ENCODE measurements around the gene LOC128125822.

Gene LOC128125822

GRCh38 chr6:63571361-63572043 is 778 bp upstream of the LOC128125822 start:
- Histone ChIP-seq H3K27me3 (ENCODE audit: low read length) (no peaks in the 10 kb centered on the region), H3K9ac (ENCODE audit: low read length) (peak overlapping the region; percentile 99), H3F3A (ENCODE audit: insufficient read depth) (peaks cover 8% of the 10 kb centered on the region; the same call in 1 of the 2 replicates), H3K79me2 (ENCODE audit: insufficient read depth, low read length) (peaks cover 40% of the 10 kb centered on the region), H3K36me3 (ENCODE audit: low read length) (peaks cover 4% of the 10 kb centered on the region; the same call in 1 of the 2 replicates), H3K9me3 (ENCODE audit: insufficient read depth, low read length) (no peaks in the 10 kb centered on the region), H3K9me2 (replicated peaks; ENCODE audit: insufficient read depth, low read length) (no peaks in the 10 kb centered on the region), H3K4me2 (ENCODE audit: low read depth, low read length, poor library complexity, severe bottlenecking) (peak overlapping the region; percentile 76), H3K4me3 (ENCODE audit: insufficient read depth, low read length, poor library complexity, severe bottlenecking) (peak overlapping the region; percentile 59), H4K20me1 (ENCODE audit: low read depth, low read length) (peaks cover 24% of the 10 kb centered on the region), H3K27ac (ENCODE audit: low read depth, low read length) (peak overlapping the region; percentile 35; the same call in 1 of the 2 replicates), H2AFZ (ENCODE audit: low read depth, low read length, severe bottlenecking) (peak overlapping the region; percentile 89)
- TF ChIP-seq EZH2phosphoT487 (conservative IDR thresholded peaks at IDR 0.05; ENCODE audit: low read length) (no peak), CTCF (IDR thresholded peaks at IDR 0.05; ENCODE audit: insufficient read depth, low read length, poor library complexity, severe bottlenecking) (no peak)

- H3F3A ChIP-seq (ENCODE audit: insufficient read depth), result peaks cover 8% of the 10 kb centered on the region; the same call in 1 of the 2 replicates
- peaks cover 47% of the 10 kb centered on the region for H3K79me2 ChIP-seq (ENCODE audit: insufficient read depth, low read length)
- H3K9ac ChIP-seq (ENCODE audit: low read length), result peak overlapping the region; percentile 99
- peak overlapping the region; percentile 94 for H3K4me3 ChIP-seq (ENCODE audit: insufficient read depth, low read length, poor library complexity, severe bottlenecking)
- H3K9me3 ChIP-seq (ENCODE audit: insufficient read depth, low read length), result no peaks in the 10 kb centered on the region
- H2AFZ ChIP-seq (ENCODE audit: low read depth, low read length, severe bottlenecking), result no peak overlapping the region
- TF ChIP-seq EZH2phosphoT487 (conservative IDR thresholded peaks at IDR 0.05; ENCODE audit: low read length) (no peak), CTCF (IDR thresholded peaks at IDR 0.05; ENCODE audit: insufficient read depth, low read length, poor library complexity, severe bottlenecking) (no peak)
- H3K9me2 ChIP-seq (replicated peaks; ENCODE audit: insufficient read depth, low read length), result no peaks in the 10 kb centered on the region
- peak overlapping the region; percentile 85 for H3K27ac ChIP-seq (ENCODE audit: low read depth, low read length)
- H3K36me3 ChIP-seq (ENCODE audit: low read length), result peaks cover 13% of the 10 kb centered on the region
- peaks cover 29% of the 10 kb centered on the region for H4K20me1 ChIP-seq (ENCODE audit: low read depth, low read length)
- no peaks in the 10 kb centered on the region for H3K27me3 ChIP-seq (ENCODE audit: low read length)
- H3K4me2 ChIP-seq (ENCODE audit: low read depth, low read length, poor library complexity, severe bottlenecking), result peak overlapping the region; percentile 86
Measured at GRCh38 chr6:63572747-63573075, 431 bp downstream of the LOC128125822 start.

DNA sequence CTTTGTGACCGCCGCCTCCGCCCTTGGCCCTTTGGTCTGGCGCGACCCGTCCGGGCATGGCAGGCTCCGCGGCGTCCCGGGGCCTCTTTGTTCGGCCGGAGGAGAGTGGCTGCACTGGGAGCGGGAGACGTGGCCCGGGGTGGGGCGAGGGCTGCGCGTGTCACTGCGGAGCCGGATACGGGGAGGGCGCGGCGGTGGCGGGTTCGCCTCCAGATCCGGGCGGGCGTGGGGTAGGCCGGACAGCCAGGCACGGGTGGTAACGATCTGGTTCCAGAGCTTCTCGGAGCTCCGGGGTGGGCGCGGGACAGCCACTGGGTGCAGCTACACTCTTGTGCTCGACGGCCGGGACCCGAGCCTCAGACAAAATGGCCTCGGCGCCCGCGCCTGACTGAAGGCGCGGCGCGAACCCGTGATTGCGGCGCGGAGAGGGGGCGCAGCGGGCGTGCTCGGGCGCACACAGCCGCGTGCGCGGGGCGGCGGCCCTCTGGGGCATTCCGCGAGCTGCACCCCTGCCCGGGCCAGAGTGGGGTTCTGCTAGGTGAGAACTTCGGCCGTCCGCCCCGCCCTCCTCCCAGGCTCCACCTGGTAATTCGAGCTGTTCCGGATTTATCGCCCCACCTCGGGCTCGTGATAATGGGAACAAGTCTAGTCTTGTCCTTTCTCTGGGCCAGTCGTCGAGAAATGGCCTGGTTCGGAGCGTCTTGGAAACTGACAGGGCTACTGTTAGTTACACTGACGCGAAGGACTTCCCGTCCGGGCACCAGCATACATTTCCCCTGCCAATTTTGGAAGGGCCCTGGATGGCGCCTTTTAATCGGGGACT is 1.0 kb downstream of the LOC128125822 start:
- Histone ChIP-seq H3K4me2 (ENCODE audit: low read depth, low read length, poor library complexity, severe bottlenecking) (peak overlapping the region; percentile 86), H3F3A (ENCODE audit: insufficient read depth) (peaks cover 8% of the 10 kb centered on the region; the same call in 1 of the 2 replicates), H4K20me1 (ENCODE audit: low read depth, low read length) (peaks cover 34% of the 10 kb centered on the region), H2AFZ (ENCODE audit: low read depth, low read length, severe bottlenecking) (peak overlapping the region; percentile 43), H3K36me3 (ENCODE audit: low read length) (peaks cover 18% of the 10 kb centered on the region), H3K9me3 (ENCODE audit: insufficient read depth, low read length) (no peaks in the 10 kb centered on the region), H3K9ac (ENCODE audit: low read length) (peak overlapping the region; percentile 99), H3K27ac (ENCODE audit: low read depth, low read length) (peak overlapping the region; percentile 85), H3K27me3 (ENCODE audit: low read length) (no peaks in the 10 kb centered on the region), H3K9me2 (replicated peaks; ENCODE audit: insufficient read depth, low read length) (no peaks in the 10 kb centered on the region), H3K79me2 (ENCODE audit: insufficient read depth, low read length) (peaks cover 47% of the 10 kb centered on the region), H3K4me3 (ENCODE audit: insufficient read depth, low read length, poor library complexity, severe bottlenecking) (peak overlapping the region; percentile 94)
- TF ChIP-seq CTCF (IDR thresholded peaks at IDR 0.05; ENCODE audit: insufficient read depth, low read length, poor library complexity, severe bottlenecking), result no peak
- TF ChIP-seq EZH2phosphoT487 (conservative IDR thresholded peaks at IDR 0.05; ENCODE audit: low read length), result no peak

Measured in SU-DHL-6 (cell line).